SK-N-SH (cell line): ENCODE data around the gene ATG2A.

Source experiments
- CTCF ChIP-seq: fragments of 200-600 bp; sonication (generic); IDR thresholded peaks from 2 replicates; pipeline ENCODE4 v1.6.1; 2017; ENCODE audit warnings: antibody characterized with exemption, mild to moderate bottlenecking, moderate library complexity
- EZH2phosphoT487 ChIP-seq: fragments of 200-600 bp; sonication (generic); IDR thresholded peaks from 2 replicates; pipeline ENCODE4 v1.6.1; 2017; ENCODE audit warnings: low read depth, mixed run types, mild to moderate bottlenecking, antibody characterized with exemption, moderate library complexity, borderline replicate concordance
- FOXM1 ChIP-seq: IDR thresholded peaks from 2 replicates; pipeline ENCODE4 v1.4.0; 2012; ENCODE audit warnings: low read depth, mild to moderate bottlenecking
- GABPA ChIP-seq: IDR thresholded peaks from 2 replicates; pipeline ENCODE4 v1.4.0; 2012; ENCODE audit warnings: low read depth, mild to moderate bottlenecking
- MAX ChIP-seq: IDR thresholded peaks from 2 replicates; pipeline ENCODE4 v1.4.0; 2012; ENCODE audit warnings: low read depth
- NRF1 ChIP-seq: IDR thresholded peaks from 2 replicates; pipeline ENCODE4 v1.6.1; 2012; ENCODE audit warnings: low read depth, mild to moderate bottlenecking, low read length
- POLR2AphosphoS5 ChIP-seq: IDR thresholded peaks from 2 replicates; pipeline ENCODE4 v1.6.1; 2012; ENCODE audit warnings: low read depth, low read length
- RFX5 ChIP-seq: IDR thresholded peaks from 2 replicates; pipeline ENCODE4 v1.6.1; 2012; ENCODE audit warnings: mild to moderate bottlenecking, improper control_type of control experiment, low read length
- TCF12 ChIP-seq: IDR thresholded peaks from 2 replicates; pipeline ENCODE4 v1.4.0; 2012
- USF1 ChIP-seq: IDR thresholded peaks from 2 replicates; pipeline ENCODE4 v1.4.0; 2012; ENCODE audit warnings: low read depth, borderline replicate concordance

- TF ChIP-seq TCF12 = no peak
- no peak for TF ChIP-seq CTCF
- no peak for TF ChIP-seq GABPA
- TF ChIP-seq POLR2AphosphoS5 = no peak
- no peak for TF ChIP-seq RFX5
- no peak for TF ChIP-seq EZH2phosphoT487
- TF ChIP-seq MAX = no peak
- TF ChIP-seq FOXM1 = no peak
- no peak for TF ChIP-seq USF1
- no peak for TF ChIP-seq NRF1
Observed at GRCh38 chr11:64905516-64906313, 11.3 kb downstream of the ATG2A start.
